ENCODE measurements around the gene POLR1A. TPM values are rescaled to one million over a fixed set of nuclear protein-coding genes. Genes with fewer than 3 reads are reported as not detected.

Gene POLR1A
- total and polyA plus RNA-seq, 2 of the 8 experiments (the other 6 are each of a cell fraction or from before 2014, with no cell fraction given), result 8.9 to 58.1 TPM

DNA sequence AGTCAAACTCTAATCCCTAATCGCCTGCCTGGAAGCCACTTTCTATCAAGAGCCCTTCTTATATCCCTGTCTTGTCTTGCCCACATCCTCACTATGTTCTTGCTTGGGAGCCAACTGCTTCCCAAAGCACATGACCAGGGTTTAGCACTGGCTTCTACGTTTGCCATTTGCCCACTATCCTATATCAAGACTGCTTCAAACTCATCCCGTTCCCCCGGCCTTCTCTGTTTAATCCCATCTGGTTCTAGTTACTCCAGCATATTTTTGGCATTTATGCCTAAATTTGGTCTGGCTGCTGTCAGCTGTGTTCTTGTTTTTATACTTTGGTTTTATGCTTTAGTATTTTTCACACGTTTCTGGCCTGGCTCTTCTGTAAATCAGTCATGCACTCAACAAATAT lies 40.2 kb downstream of the POLR1A start:
- Histone ChIP-seq H3K4me3 (ENCODE audit: extremely low read depth in 1 of 4, insufficient read depth in 2 of 4, low read depth in 3 of 4, low read length in 4 of 4) (no peak overlapping the region), H3K4me1 (replicated peaks in 1 of 4; ENCODE audit: control insufficient read depth in 3 of 4, insufficient read depth in 4 of 4, low read length in 3 of 4) (no peaks in the 10 kb centered on the region), H3K4me2 (ENCODE audit: insufficient read depth in 1 of 2, low read depth in 2 of 2, low read length in 2 of 2) (no peak overlapping the region), H3K23me2 (ENCODE audit: low read depth, low read length) (no peaks in the 10 kb centered on the region), H2BK12ac (ENCODE audit: low read depth, low read length) (no peak overlapping the region), H2AK5ac (ENCODE audit: low read depth, low read length) (no peak overlapping the region), H3K9me3 (ENCODE audit: insufficient read depth in 2 of 2, low read depth in 1 of 2, low read length in 1 of 2) (no peaks in the 10 kb centered on the region), H4K91ac (replicated peaks; ENCODE audit: insufficient read length, low read length) (no peak overlapping the region), H2BK15ac (ENCODE audit: low read length) (no peak overlapping the region), H2BK20ac (ENCODE audit: low read length) (no peak overlapping the region), H2BK120ac (replicated peaks; ENCODE audit: low read depth, low read length) (no peak overlapping the region), H4K8ac (ENCODE audit: extremely low read depth, insufficient read depth, low read length) (no peak overlapping the region), H3K23ac (ENCODE audit: insufficient read length) (no peak overlapping the region), H3K18ac (ENCODE audit: extremely low read depth, low read length) (no peak overlapping the region), H4K20me1 (replicated peaks in 1 of 2; ENCODE audit: control insufficient read depth in 1 of 2, insufficient read depth in 2 of 2, low read length in 2 of 2) (peaks cover 0 to 3% of the 10 kb centered on the region in 2 experiments), H2AFZ (ENCODE audit: low read length) (no peak overlapping the region), H4K5ac (ENCODE audit: insufficient read length, low read depth, low read length) (no peak overlapping the region), H3K79me2 (ENCODE audit: control insufficient read depth in 1 of 2, insufficient read depth in 2 of 2, low read length in 2 of 2) (no peaks in the 10 kb centered on the region), H3K14ac (ENCODE audit: insufficient read length) (no peak overlapping the region), H3K56ac (replicated peaks; ENCODE audit: insufficient read length, low read depth, low read length) (no peak overlapping the region), H2BK5ac (ENCODE audit: low read depth, low read length) (no peak overlapping the region), H3K27ac (ENCODE audit: low read depth, low read length) (no peak overlapping the region), H3K36me3 (ENCODE audit: control insufficient read depth in 2 of 4, insufficient read depth in 4 of 4, low read length in 3 of 4) (peaks cover 23 to 69% (median 57%) of the 10 kb centered on the region in 4 experiments), H3K27me3 (replicated peaks in 1 of 4; ENCODE audit: control insufficient read depth in 3 of 4, extremely low read depth in 1 of 4, insufficient read depth in 3 of 4, low read length in 3 of 4) (no peaks in the 10 kb centered on the region), H3K79me1 (ENCODE audit: low read depth, low read length) (no peaks in the 10 kb centered on the region), H3K4ac (replicated peaks; ENCODE audit: insufficient read length, low read depth, low read length) (no peak overlapping the region), H3K9ac (replicated peaks in 1 of 4; ENCODE audit: extremely low read depth in 1 of 4, low read depth in 3 of 4, low read length in 3 of 4) (no peak overlapping the region)
- DNase-seq (ENCODE audit: low read depth in 1 of 2, low spot score in 2 of 2), result no peak
- 74% methylated on average over 5 of the region's 5 CpGs; no CpG with 5 or more reads in 1 of the 2 experiments for WGBS, 2 experiments (ENCODE audit: extremely low coverage in 1 of 2, insufficient coverage in 1 of 2, insufficient read length in 1 of 2, insufficient replicate concordance in 2 of 2, low coverage in 1 of 2, low lambda C conversion rate in 2 of 2, missing lambda C conversion rate in 1 of 2)
- CTCF ChIA-PET (ENCODE audit: partially characterized antibody), result interaction anchor here (0.6 to 4.4 kb wide), 2 partner anchors 14 to 180 kb away, joined by 3 to 27 read pairs; no protein-coding TSS in a partner anchor
- POLR2A ChIA-PET (ENCODE audit: partially characterized antibody), result interaction anchor here (0.8 kb wide), 1 partner anchor 11 kb away, joined by 3 read pairs; no protein-coding TSS in a partner anchor
- FAIRE-seq, result no peak

All from H1 (cell line).